ENCODE measurements around the gene MALRD1.

The MALRD1 gene

GRCh38 chr10:19169041-19169440 lies 120.4 kb downstream of the MALRD1 start:
- Mint-ChIP-seq H3K4me1 (peaks cover 14% of the 10 kb centered on the region), H3K27ac (no peak overlapping the region), H3K4me3 (no peak overlapping the region), H3K36me3 (ENCODE audit: low read depth) (no peaks in the 10 kb centered on the region), H3K27me3 (ENCODE audit: low read depth, poor library complexity) (peaks cover 4% of the 10 kb centered on the region), H3K9me3 (no peaks in the 10 kb centered on the region)
- DNase-seq: no peak
- no peak for TF ChIP-seq CTCF (IDR thresholded peaks at IDR 0.05)

- no peak for TF ChIP-seq CTCF (IDR thresholded peaks at IDR 0.05)
- DNase-seq: no peak
Measured at GRCh38 chr10:19169684-19170083, 121.1 kb downstream of the MALRD1 start.

GRCh38 chr10:19178675-19179074 lies 130.1 kb downstream of the MALRD1 start:
- H3K27me3 Mint-ChIP-seq (ENCODE audit: low read depth, poor library complexity): peaks cover 3% of the 10 kb centered on the region
- no peak overlapping the region for H3K4me3 Mint-ChIP-seq
- no peak overlapping the region for H3K27ac Mint-ChIP-seq
- no peaks in the 10 kb centered on the region for H3K36me3 Mint-ChIP-seq (ENCODE audit: low read depth)
- H3K9me3 Mint-ChIP-seq: no peaks in the 10 kb centered on the region
- no peak for DNase-seq
- no peak for TF ChIP-seq CTCF (IDR thresholded peaks at IDR 0.05)
- peaks cover 11% of the 10 kb centered on the region for H3K4me1 Mint-ChIP-seq

More at GRCh38 chr10:19169684-19170083, 121.1 kb downstream of the MALRD1 start:
- Mint-ChIP-seq H3K4me3 (no peak overlapping the region), H3K9me3 (no peaks in the 10 kb centered on the region), H3K27ac (no peak overlapping the region), H3K36me3 (ENCODE audit: low read depth) (no peaks in the 10 kb centered on the region), H3K27me3 (ENCODE audit: low read depth, poor library complexity) (peaks cover 4% of the 10 kb centered on the region), H3K4me1 (peaks cover 14% of the 10 kb centered on the region)

- no peak for TF ChIP-seq CTCF (IDR thresholded peaks at IDR 0.05)
- no peak for DNase-seq
- Mint-ChIP-seq H3K4me3 (no peak overlapping the region), H3K4me1 (no peaks in the 10 kb centered on the region), H3K27me3 (ENCODE audit: low read depth, poor library complexity) (peaks cover 3% of the 10 kb centered on the region), H3K36me3 (ENCODE audit: low read depth) (no peaks in the 10 kb centered on the region), H3K27ac (no peak overlapping the region), H3K9me3 (peaks cover 8% of the 10 kb centered on the region)
Measured at GRCh38 chr10:19184891-19185290, 136.3 kb downstream of the MALRD1 start.

GRCh38 chr10:19194866-19195265 lies 146.3 kb downstream of the MALRD1 start:
- Mint-ChIP-seq H3K36me3 (ENCODE audit: low read depth) (no peaks in the 10 kb centered on the region), H3K27ac (no peak overlapping the region), H3K4me1 (no peaks in the 10 kb centered on the region), H3K4me3 (no peak overlapping the region), H3K9me3 (peaks cover 5% of the 10 kb centered on the region), H3K27me3 (ENCODE audit: low read depth, poor library complexity) (no peaks in the 10 kb centered on the region)
- TF ChIP-seq CTCF (IDR thresholded peaks at IDR 0.05): no peak
- DNase-seq: no peak

- Mint-ChIP-seq H3K27ac (no peak overlapping the region), H3K4me1 (no peaks in the 10 kb centered on the region), H3K9me3 (no peaks in the 10 kb centered on the region), H3K36me3 (ENCODE audit: low read depth) (no peaks in the 10 kb centered on the region), H3K27me3 (ENCODE audit: low read depth, poor library complexity) (no peaks in the 10 kb centered on the region), H3K4me3 (no peak overlapping the region)
- no peak for TF ChIP-seq CTCF (IDR thresholded peaks at IDR 0.05)
- no peak for DNase-seq
Measured at GRCh38 chr10:19195698-19196097, 147.1 kb downstream of the MALRD1 start.

Measured in nephron progenitor cell (in vitro differentiated cells).